Uterus (tissue), 2 donors: ENCODE measurements around the gene RPS6KL1.

Experiments
- POLR2A ChIP-seq, 2 donors: fragments of 450-650 bp; IDR thresholded peaks; one replicate each; pipeline ENCODE4 v1.6.1; 2016; ENCODE audit warnings: antibody characterized with exemption in 2 of 2, mild to moderate bottlenecking in 1 of 2, moderate library complexity in 1 of 2
- TF ChIP-seq, protein P1 (sequence below), 4 experiments: fragments of 200-600 bp in 2 of 4; fragments of 450-650 bp in 2 of 4; sonication (generic) in 2 of 4; IDR thresholded peaks; one replicate each; pipeline ENCODE4 v1.5.1; 2016 to 2019; ENCODE audit warnings: antibody characterized with exemption in 4 of 4, mild to moderate bottlenecking in 2 of 4, moderate library complexity in 1 of 4

DNA sequence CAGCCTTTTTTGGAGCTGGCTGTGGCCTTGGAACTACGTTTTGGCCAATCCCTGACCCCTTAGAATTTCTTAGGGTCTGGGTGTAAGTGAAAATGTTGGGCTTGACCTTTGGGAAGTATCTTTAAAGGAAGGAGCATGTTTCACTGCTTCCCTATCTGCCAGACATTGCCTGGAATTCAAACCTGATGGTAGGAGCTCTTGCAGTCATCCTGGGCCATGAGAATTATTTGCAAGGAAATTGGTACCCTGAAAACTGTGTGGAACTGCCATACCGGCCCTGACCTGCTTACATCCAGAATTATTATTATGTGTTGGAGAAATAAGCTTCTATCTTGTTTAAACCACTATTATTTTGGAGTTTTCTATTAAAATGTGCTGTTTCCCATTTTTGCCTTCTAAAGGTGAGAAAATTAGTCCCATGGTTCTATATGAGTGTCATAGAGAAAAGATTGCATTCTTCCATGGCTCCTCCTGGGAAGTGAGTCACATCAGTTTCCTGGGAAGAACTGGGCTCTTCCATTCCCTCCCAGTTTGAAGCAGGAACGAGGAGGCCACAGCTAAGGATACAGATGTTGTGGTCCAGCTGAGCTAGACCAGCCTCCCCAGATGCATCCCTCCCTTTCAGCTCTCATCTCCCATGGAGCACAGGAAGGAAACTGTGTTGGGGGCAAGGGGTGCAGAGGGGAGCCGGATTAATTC, 41.9 kb upstream of the RPS6KL1 start:
- TF ChIP-seq, protein P1, sequence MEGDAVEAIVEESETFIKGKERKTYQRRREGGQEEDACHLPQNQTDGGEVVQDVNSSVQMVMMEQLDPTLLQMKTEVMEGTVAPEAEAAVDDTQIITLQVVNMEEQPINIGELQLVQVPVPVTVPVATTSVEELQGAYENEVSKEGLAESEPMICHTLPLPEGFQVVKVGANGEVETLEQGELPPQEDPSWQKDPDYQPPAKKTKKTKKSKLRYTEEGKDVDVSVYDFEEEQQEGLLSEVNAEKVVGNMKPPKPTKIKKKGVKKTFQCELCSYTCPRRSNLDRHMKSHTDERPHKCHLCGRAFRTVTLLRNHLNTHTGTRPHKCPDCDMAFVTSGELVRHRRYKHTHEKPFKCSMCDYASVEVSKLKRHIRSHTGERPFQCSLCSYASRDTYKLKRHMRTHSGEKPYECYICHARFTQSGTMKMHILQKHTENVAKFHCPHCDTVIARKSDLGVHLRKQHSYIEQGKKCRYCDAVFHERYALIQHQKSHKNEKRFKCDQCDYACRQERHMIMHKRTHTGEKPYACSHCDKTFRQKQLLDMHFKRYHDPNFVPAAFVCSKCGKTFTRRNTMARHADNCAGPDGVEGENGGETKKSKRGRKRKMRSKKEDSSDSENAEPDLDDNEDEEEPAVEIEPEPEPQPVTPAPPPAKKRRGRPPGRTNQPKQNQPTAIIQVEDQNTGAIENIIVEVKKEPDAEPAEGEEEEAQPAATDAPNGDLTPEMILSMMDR (IDR thresholded peaks at IDR 0.05), result no peak
- no peak for TF ChIP-seq POLR2A (IDR thresholded peaks at IDR 0.05)
